HG03064 (cell line): ENCODE results near the gene AMELY.
"Not testable (repeated sequence)": the region's sequence is repeated elsewhere in the genome, so short reads cannot be mapped to it uniquely, and the experiment has no call there.

Experiments
- ATAC-seq: cut with Tn5 transposase; IDR thresholded peaks from one replicate; pipeline ENCODE4 v1.9.1; 2021; ENCODE audit warnings: low read depth; ENCODE audit not compliant: unreplicated experiment

The AMELY gene

DNA sequence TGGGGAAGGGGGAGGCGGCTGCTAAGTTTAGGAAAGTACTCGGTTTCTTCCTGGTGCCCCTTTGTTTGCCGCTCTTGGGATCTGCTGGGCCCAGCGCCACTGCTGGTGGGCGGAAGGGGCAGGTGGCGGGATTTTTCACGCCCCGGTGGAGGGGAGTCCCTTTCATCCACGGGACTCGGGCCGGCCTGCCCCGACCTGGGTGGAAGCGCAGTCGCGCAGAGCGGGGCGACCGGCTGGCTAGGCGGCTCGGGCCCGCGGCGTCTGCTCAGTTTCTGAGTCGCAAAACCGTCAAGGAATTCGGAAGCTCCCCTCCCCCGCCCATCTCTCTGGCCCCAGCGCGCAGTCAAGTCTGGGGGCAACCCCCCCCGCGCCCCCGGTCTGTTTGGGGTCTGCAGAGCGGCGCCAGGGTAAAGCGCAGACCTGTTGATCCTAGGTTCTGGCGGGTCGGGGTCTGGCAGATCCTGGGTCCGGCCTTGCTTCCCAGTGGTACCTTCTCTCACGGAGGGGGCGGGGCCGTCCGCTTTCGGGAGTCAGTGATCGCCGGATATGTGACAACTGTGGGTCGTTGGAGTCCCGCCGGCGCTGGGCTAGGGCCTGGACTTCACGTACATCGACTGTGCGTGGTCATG is at the start of gene AMELY:
Gene AMELY, minus strand, starts transcription at position 500 of the 629 bp plus-strand sequence. CDS start 39,144 bp downstream, outside the sequence.
- ATAC-seq, result no peak

DNA sequence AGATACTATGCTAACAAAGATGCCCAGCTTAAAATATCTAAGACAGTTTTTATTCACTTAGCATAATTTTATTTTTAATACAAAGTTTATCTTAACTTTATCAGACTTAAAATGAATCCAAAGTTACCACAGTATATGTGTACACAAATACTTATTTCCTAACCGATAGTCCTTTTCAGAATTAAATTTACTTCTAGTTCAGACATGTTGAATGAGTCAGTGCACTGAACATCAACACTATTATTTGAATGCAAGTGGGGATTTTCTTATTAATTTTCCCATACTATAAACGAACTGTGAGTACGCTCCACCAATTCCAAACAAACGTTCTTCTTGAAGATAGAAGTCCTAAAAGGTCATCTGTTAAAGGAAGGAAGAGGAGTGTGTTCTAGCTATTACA is 38.4 kb upstream of the AMELY start:
- no peak for ATAC-seq

- ATAC-seq, result no peak
Measured at GRCh38 chrY:6948378-6948777, 36.8 kb upstream of the AMELY start.

DNA sequence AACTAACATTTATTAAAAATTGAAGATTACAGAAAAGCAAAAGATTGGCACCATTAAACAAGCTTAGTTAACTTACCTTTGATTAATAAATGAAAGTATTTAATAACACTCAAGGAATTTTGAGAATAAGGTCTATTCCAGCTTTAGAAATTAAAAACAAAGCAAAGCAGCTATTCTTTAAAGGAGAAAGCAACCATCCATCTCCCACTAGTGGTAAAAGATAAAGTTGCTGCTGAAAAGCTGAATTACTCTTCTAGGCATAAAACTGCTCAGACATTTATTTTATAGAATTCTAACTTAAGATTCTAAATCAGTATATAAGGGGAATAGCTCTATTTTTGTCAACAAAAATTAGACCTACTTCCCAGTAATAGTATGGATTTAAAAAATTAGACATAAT is 36.1 kb upstream of the AMELY start:
- ATAC-seq, result no peak

DNA sequence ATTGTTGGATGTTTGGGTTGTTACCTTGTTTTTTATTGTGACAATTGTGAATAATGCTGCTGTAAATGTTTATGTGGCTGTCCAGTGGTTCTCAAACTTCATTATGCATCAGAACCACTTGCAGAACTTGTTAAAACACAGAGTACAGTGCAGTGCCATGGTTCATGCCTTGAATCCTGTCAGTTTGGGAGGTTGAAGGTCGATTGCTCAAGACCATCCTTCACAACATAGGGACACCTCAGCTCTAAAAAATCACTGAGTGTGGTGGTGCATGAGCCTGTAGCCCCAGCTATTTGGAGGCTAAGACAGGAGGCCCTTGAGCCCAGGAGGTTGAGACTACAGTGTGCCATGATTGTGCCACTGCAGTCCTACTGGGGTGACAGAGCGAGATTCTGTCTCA is 23.9 kb upstream of the AMELY start:
- no peak for ATAC-seq

GRCh38 chrY:6931779-6932396 is 20.3 kb upstream of the AMELY start:
- ATAC-seq, result no peak

DNA sequence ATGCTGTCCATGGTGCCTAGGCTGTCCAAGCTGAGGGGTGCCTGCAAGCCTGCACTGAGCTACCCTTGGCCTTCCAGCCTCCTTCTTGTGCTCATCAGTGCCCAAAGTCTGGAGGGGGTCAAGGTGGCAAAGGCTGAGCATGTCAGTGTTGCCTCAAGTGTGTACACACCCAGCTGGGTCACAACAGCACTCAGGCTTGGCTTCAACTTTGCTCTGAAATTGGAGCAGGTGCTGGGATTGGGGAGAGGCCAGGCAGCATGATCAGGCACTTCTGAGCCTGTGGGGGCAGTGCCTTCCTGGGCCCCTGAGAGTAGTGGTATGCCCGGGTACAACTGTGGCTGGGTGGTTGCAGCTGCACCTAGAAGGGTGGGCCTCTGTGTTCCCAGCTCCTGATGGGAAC is 17.7 kb upstream of the AMELY start:
- no peak for ATAC-seq

GRCh38 chrY:6928265-6928664 is 16.7 kb upstream of the AMELY start:
- no peak for ATAC-seq

DNA sequence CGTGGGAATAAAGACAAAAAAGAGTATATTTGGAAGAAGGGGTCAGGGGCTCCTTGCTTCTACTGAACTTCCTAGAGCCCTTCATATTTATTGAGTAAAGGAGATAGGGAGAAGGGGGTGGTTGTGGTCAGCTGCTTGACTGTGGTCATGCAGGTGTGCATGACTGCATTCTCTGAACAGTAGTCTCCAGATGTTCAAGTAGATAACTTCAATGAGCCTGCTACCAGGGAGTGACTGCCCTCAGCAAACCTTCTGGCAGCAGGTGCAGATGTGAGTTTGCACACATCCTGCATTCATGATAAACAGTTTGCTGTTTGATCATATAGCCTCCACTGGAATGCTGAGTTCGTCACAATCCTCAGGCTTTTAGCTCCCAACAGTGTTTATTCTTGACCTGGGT is 9.5 kb upstream of the AMELY start:
- ATAC-seq, result no peak

DNA sequence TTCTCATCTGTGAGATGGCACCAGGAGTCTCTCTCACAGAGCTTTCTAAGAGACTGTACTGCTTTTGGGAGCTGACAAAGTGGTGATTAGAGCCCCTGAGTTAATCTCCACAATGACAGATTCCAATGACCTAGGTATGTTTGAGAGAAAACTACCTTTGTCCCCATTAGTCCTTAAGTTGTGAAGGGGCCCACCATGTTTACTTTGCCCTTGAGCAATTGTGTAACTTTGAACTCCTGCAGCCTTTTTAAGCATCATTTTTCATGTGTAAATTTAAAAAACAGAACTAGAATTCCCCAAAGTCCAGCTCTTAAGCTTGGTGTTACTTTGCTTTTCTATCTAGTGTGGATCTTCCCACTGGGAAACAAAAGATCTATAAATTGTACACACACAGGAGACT is 1.8 kb upstream of the AMELY start:
- no peak for ATAC-seq

DNA sequence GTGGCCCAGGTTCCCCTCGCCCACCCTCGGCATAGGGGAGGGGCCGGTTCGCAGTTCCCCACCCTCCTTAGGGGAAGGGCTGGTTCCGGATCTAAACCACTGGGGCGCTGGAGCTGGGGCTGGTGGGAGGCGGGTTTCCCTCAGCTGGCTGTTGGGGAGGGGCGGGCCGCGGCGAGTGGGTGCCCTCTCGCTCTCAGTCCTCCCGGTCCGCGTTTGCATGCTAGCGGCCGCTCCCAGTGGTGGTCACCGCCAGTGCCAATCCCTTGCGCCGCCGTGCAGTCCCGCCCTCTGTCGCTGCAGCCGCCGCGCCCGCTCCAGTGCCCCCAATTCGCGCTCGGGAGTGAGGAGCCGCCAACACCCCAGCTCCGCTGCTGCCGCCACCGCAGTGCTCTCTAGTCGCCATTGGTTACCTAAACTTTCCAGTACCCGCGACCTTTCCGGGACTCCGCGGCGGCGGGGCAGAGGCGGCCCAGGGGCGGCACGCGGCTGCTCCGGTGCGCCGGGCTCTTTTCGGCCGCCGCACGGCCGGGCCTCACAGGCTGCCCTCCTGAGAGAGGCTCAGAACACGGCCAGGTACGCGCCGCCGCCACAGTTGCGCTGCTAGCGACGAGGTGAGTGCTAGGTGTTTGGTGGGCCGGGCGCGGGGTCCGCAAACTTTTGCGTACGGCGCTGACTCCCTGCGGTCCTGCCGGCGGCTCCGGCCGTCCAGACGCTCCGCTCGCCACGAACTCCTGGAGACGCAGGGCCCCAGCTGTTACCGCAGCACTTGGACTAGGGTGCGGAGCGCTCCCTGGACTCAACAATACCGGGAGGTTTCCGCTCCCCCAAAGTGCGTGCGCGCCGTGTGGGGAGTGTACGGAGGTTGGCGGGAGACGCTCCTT is 940 bp downstream of the AMELY start, which contains the start of gene TBL1Y:
Gene TBL1Y, plus strand, starts transcription at position 326 of the 881 bp plus-strand sequence. CDS start 114,388 bp downstream, outside the sequence.
- ATAC-seq, result no peak

DNA sequence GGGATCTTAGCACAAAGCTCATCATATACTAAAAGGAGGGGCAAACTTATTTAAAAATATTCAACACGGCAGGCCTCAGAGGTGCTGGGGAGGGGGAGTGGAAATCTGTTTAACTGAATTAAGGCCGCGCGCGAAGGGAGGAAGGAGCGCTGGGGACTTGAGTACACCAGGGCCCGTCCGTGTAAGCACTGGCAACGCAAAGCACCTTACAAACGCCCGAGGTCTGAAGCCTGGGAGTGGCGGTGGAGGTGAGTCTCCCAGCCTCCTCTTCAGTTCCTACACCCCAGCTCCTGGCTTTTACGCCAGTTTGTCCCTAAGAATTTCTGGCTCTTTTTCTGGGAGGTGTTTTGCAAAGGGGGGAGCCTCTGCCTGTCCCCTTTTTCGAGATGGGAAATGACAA is 1.7 kb downstream of the AMELY start:
- ATAC-seq, result no peak

DNA sequence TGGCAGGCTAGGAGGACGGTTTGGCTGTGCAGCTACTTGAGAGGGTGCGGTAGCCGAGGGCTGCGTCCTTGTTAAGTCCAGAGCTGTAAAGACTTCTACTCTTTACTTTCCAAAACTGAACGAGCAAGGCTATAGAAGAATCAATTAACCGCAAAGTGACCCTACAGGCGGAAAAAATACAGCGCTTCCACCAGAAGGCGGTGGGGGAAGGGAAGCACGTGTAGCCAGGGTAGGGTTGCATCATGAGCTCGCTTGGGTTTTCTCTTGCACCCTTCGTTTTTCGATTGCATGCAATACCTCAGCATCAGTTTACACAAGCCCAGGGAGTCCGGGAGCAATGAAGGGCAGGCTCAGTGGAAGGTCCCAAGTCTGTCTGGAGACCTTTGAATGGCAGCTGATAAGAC is 2.4 kb downstream of the AMELY start:
- no peak for ATAC-seq

GRCh38 chrY:6908021-6908420 is 3.5 kb downstream of the AMELY start:
- not testable (repeated sequence) for ATAC-seq

GRCh38 chrY:6907591-6907990 is 4.0 kb downstream of the AMELY start:
- no peak for ATAC-seq

- not testable (repeated sequence) for ATAC-seq
Measured at GRCh38 chrY:6902116-6902515, 9.4 kb downstream of the AMELY start.

GRCh38 chrY:6895236-6895635 is 16.3 kb downstream of the AMELY start:
- ATAC-seq, result no peak

- ATAC-seq, result no peak
Measured at GRCh38 chrY:6894496-6894895, 17.1 kb downstream of the AMELY start.

GRCh38 chrY:6849384-6849783 is 62.2 kb downstream of the AMELY start:
- ATAC-seq, result no peak

DNA sequence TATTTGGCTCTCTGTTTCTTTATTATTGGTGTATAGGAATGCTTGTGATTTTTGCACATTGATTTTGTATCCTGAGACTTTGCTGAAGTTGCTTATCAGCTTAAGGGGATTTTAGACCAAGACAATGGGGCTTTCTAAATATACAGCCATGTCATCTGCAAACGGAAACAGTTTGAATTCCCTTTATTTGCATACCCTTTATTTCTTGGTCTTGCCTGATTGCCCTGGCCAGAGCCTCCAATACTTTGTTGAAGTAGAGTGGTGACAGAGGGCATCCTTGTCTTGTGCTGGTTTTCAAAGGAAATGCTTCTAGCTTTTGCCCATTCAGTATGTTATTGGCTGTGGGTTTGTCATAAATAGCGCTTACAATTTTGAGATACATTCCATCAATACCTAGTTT is 68.9 kb downstream of the AMELY start:
- ATAC-seq, result not testable (repeated sequence)
